Subcutaneous adipose tissue (tissue), 4 donors: Measurements from ENCODE around the gene MMP23B. TPM values are rescaled to one million over a fixed set of nuclear protein-coding genes. Genes with fewer than 3 reads are reported as not detected.

ENCODE experiments used
- CTCF ChIP-seq: fragments of 450-650 bp; IDR thresholded peaks from one replicate; pipeline ENCODE4 v1.5.1; 2016; ENCODE audit warnings: low read depth, mild to moderate bottlenecking, control low read depth, antibody characterized with exemption, moderate library complexity
- total RNA-seq, 4 donors: library from RNA; depleted of rRNA; stranded (reverse); fragments of >200 nt; gene quantifications; one replicate each; pipeline ENCODE4 v1.1.0, GENCODE V29; 2016

The MMP23B gene
- total RNA-seq, 4 donors from 2014 or later = 0.66 to 9.2 (median 2.2) TPM

- TF ChIP-seq CTCF = no peak
Observed at GRCh38 chr1:1605034-1605591, 26.9 kb upstream of the MMP23B start.

- TF ChIP-seq CTCF = no peak
Observed at GRCh38 chr1:1605724-1606123, 26.2 kb upstream of the MMP23B start.

GRCh38 chr1:1606232-1606631 lies 25.7 kb upstream of the MMP23B start:
- TF ChIP-seq CTCF = no peak

- no peak for TF ChIP-seq CTCF
Observed at GRCh38 chr1:1609822-1610485, 22.0 kb upstream of the MMP23B start.

- no peak for TF ChIP-seq CTCF
Observed at GRCh38 chr1:1610796-1611195, 21.2 kb upstream of the MMP23B start.

GRCh38 chr1:1612104-1612400 lies 19.9 kb upstream of the MMP23B start:
- no peak for TF ChIP-seq CTCF

- no peak for TF ChIP-seq CTCF
Observed at GRCh38 chr1:1613509-1614082, 18.4 kb upstream of the MMP23B start.
